Nephron (organoid): Measurements from ENCODE around the gene PDSS2.

Experiments used
- H3K27ac Mint-ChIP-seq, 3 experiments: 2 replicates each; pipeline ENCODE4 v1.8.0; 2020; ENCODE audit warnings: mixed read lengths in 3 of 3, mild to moderate bottlenecking in 2 of 3, moderate library complexity in 1 of 3
- H3K27me3 Mint-ChIP-seq: 2 replicates; pipeline ENCODE4 v1.8.0; 2021; ENCODE audit warnings: low read depth, mild to moderate bottlenecking, moderate library complexity, mixed read lengths
- H3K36me3 Mint-ChIP-seq: 2 replicates; pipeline ENCODE4 v1.8.0; 2020; ENCODE audit warnings: low read depth, mixed read lengths
- H3K4me1 Mint-ChIP-seq: 2 replicates; pipeline ENCODE4 v1.8.0; 2020; ENCODE audit warnings: mixed read lengths
- H3K4me3 Mint-ChIP-seq, 3 experiments: 2 replicates each; pipeline ENCODE4 v1.8.0; 2020; ENCODE audit warnings: mild to moderate bottlenecking in 3 of 3, mixed read lengths in 3 of 3, moderate library complexity in 2 of 3
- H3K9me3 Mint-ChIP-seq: 2 replicates; pipeline ENCODE4 v1.8.0; 2020; ENCODE audit warnings: mixed read lengths
- CTCF ChIP-seq, 3 experiments: fragments of 200-600 bp; sonication (generic); IDR thresholded peaks; one replicate each; pipeline ENCODE4 v1.5.0; 2021; ENCODE audit warnings: antibody characterized with exemption in 3 of 3; ENCODE audit not compliant: unreplicated experiment in 3 of 3

PDSS2 gene

GRCh38 chr6:107186047-107186446 lies 273.3 kb downstream of the PDSS2 start:
- no peak for TF ChIP-seq CTCF (IDR thresholded peaks at IDR 0.05; ENCODE audit: unreplicated experiment in 3 of 3)
- Mint-ChIP-seq H3K27ac (no peak overlapping the region), H3K4me3 (no peak overlapping the region), H3K27me3 (no peaks in the 10 kb centered on the region), H3K36me3 (peaks cover 11% of the 10 kb centered on the region), H3K9me3 (no peaks in the 10 kb centered on the region), H3K4me1 (no peaks in the 10 kb centered on the region)

GRCh38 chr6:107185391-107185970 lies 273.9 kb downstream of the PDSS2 start:
- Mint-ChIP-seq H3K27ac (no peak overlapping the region), H3K4me1 (no peaks in the 10 kb centered on the region), H3K36me3 (peaks cover 8% of the 10 kb centered on the region), H3K27me3 (no peaks in the 10 kb centered on the region), H3K9me3 (no peaks in the 10 kb centered on the region), H3K4me3 (no peak overlapping the region)
- peak; percentile 22 to 32 (median 24) for TF ChIP-seq CTCF (IDR thresholded peaks at IDR 0.05; ENCODE audit: unreplicated experiment in 3 of 3)

- H3K4me1 Mint-ChIP-seq = no peaks in the 10 kb centered on the region
- H3K4me3 Mint-ChIP-seq = no peak overlapping the region
- H3K36me3 Mint-ChIP-seq = peaks cover 4% of the 10 kb centered on the region
- no peak for TF ChIP-seq CTCF (IDR thresholded peaks at IDR 0.05; ENCODE audit: unreplicated experiment in 3 of 3)
- H3K27me3 Mint-ChIP-seq = no peaks in the 10 kb centered on the region
- H3K9me3 Mint-ChIP-seq = no peaks in the 10 kb centered on the region
- H3K27ac Mint-ChIP-seq = no peak overlapping the region
Observed at GRCh38 chr6:107184435-107184834, 274.9 kb downstream of the PDSS2 start.

- H3K36me3 Mint-ChIP-seq = no peaks in the 10 kb centered on the region
- no peaks in the 10 kb centered on the region for H3K9me3 Mint-ChIP-seq
- no peak for TF ChIP-seq CTCF (IDR thresholded peaks at IDR 0.05; ENCODE audit: unreplicated experiment in 3 of 3)
- no peak overlapping the region for H3K4me3 Mint-ChIP-seq
- no peak overlapping the region for H3K27ac Mint-ChIP-seq
- H3K4me1 Mint-ChIP-seq = no peaks in the 10 kb centered on the region
- no peaks in the 10 kb centered on the region for H3K27me3 Mint-ChIP-seq
Observed at GRCh38 chr6:107180099-107180498, 279.3 kb downstream of the PDSS2 start.

- peak in 1 of 3 experiments; percentile 13 for TF ChIP-seq CTCF (IDR thresholded peaks at IDR 0.05; ENCODE audit: unreplicated experiment in 3 of 3)
- no peaks in the 10 kb centered on the region for H3K9me3 Mint-ChIP-seq
- no peaks in the 10 kb centered on the region for H3K36me3 Mint-ChIP-seq
- H3K4me1 Mint-ChIP-seq = no peaks in the 10 kb centered on the region
- no peak overlapping the region for H3K4me3 Mint-ChIP-seq
- no peaks in the 10 kb centered on the region for H3K27me3 Mint-ChIP-seq
- H3K27ac Mint-ChIP-seq = no peak overlapping the region
Observed at GRCh38 chr6:107179004-107179403, 280.4 kb downstream of the PDSS2 start.

- no peak for TF ChIP-seq CTCF (IDR thresholded peaks at IDR 0.05; ENCODE audit: unreplicated experiment in 3 of 3)
- Mint-ChIP-seq H3K27me3 (no peaks in the 10 kb centered on the region), H3K4me3 (no peak overlapping the region), H3K27ac (no peak overlapping the region), H3K9me3 (peaks cover 10% of the 10 kb centered on the region), H3K4me1 (no peaks in the 10 kb centered on the region), H3K36me3 (peaks cover 12% of the 10 kb centered on the region)
Observed at GRCh38 chr6:107173779-107174178, 285.6 kb downstream of the PDSS2 start.
